ENCODE measurements around the gene UQCR11.

The UQCR11 gene

GRCh38 chr19:1569997-1570396 is 35.3 kb downstream of the UQCR11 start:
- no peak for DNase-seq (ENCODE audit: low read depth, low spot score)

- DNase-seq (ENCODE audit: low read depth, low spot score): no peak
These were observed 36.8 kb downstream of the UQCR11 start, which contains the start of gene MEX3D for GRCh38 chr19:1568320-1569019. TSS of gene MEX3D (minus strand) at chr19:1568325. CDS start at chr19:1568058, 267 bp downstream.

GRCh38 chr19:1567848-1568227 is 37.4 kb downstream of the UQCR11 start:
- DNase-seq (ENCODE audit: low read depth, low spot score): no peak

GRCh38 chr19:1567116-1567847 is 38.0 kb downstream of the UQCR11 start:
- no peak for DNase-seq (ENCODE audit: low read depth, low spot score)

- DNase-seq (ENCODE audit: low read depth, low spot score): no peak
These were observed 38.7 kb downstream of the UQCR11 start for GRCh38 chr19:1566392-1567115.

- DNase-seq (ENCODE audit: low read depth, low spot score): no peak
These were observed 42.0 kb downstream of the UQCR11 start for GRCh38 chr19:1563251-1563650.

- DNase-seq (ENCODE audit: low read depth, low spot score): no peak
These were observed 43.9 kb downstream of the UQCR11 start for GRCh38 chr19:1561236-1561842.

- DNase-seq (ENCODE audit: low read depth, low spot score): no peak
These were observed 44.9 kb downstream of the UQCR11 start for GRCh38 chr19:1560286-1560882.

GRCh38 chr19:1558552-1558951 is 46.7 kb downstream of the UQCR11 start:
- no peak for DNase-seq (ENCODE audit: low read depth, low spot score)

GRCh38 chr19:1556390-1557070 is 48.7 kb downstream of the UQCR11 start:
- DNase-seq (ENCODE audit: low read depth, low spot score): no peak

- no peak for DNase-seq (ENCODE audit: low read depth, low spot score)
These were observed 49.5 kb downstream of the UQCR11 start for GRCh38 chr19:1555487-1556389.

GRCh38 chr19:1554968-1555367 is 50.3 kb downstream of the UQCR11 start:
- no peak for DNase-seq (ENCODE audit: low read depth, low spot score)

GRCh38 chr19:1553415-1553814 is 51.8 kb downstream of the UQCR11 start:
- no peak for DNase-seq (ENCODE audit: low read depth, low spot score)

GRCh38 chr19:1551068-1552040 is 53.9 kb downstream of the UQCR11 start:
- no peak for DNase-seq (ENCODE audit: low read depth, low spot score)

- DNase-seq (ENCODE audit: low read depth, low spot score): no peak
These were observed 55.8 kb downstream of the UQCR11 start for GRCh38 chr19:1549332-1549945.

Data from iPS DF 19.7 (cell line).